B cell (primary cell): ENCODE measurements around the gene RNGTT. TPM values are rescaled to one million over a fixed set of nuclear protein-coding genes. Genes with fewer than 3 reads are reported as not detected.
"Not testable (repeated sequence)": the region's sequence is repeated elsewhere in the genome, so short reads cannot be mapped to it uniquely, and the experiment has no call there.

Experiments
- ATAC-seq: fragments of 200-7000 bp; cut with Tn5 transposase; one replicate; pipeline ENCODE4 v1.10.0; 2021; ENCODE audit warnings: low read depth, mild to moderate bottlenecking, moderate number of reproducible peaks, moderate library complexity
- CTCF ChIA-PET: fragments of 350-600 bp; sonication (Branson Sonifier 250); formaldehyde crosslinking; loops from one replicate; lab custom pipeline; 2021; ENCODE audit warnings: antibody characterized with exemption, inconsistent platforms; lab: Charles Lee
- POLR2A ChIA-PET: fragments of 350-600 bp; sonication (Branson Sonifier 250); formaldehyde crosslinking; loops from one replicate; lab custom pipeline; 2021; ENCODE audit warnings: antibody characterized with exemption; lab: Charles Lee
- DNase-seq: peaks from one replicate; pipeline ENCODE4 v3.0.0; 2013
- H2AFZ ChIP-seq: 2 replicates; pipeline ENCODE4 v1.6.1; 2012; ENCODE audit warnings: mild to moderate bottlenecking, low read depth, low read length; ENCODE audit not compliant: insufficient read depth, poor library complexity, severe bottlenecking
- H3K27ac ChIP-seq, 2 donors: 1 replicate in 1 of 2; 2 replicates in 1 of 2; pipeline ENCODE4 v1.5.1; 2012 to 2013; ENCODE audit warnings: low read length in 2 of 2, mild to moderate bottlenecking in 2 of 2, moderate library complexity in 1 of 2
- H3K27me3 ChIP-seq, 4 experiments: fragments of 200-600 bp in 1 of 4; sonication (generic) in 1 of 4; replicated peaks in 1 of 4; 1 replicate in 2 of 4; 2 replicates in 2 of 4; pipeline versions ENCODE4 v1.6.1 to v1.7.0; 2013 to 2016; ENCODE audit warnings: low read length in 3 of 4, mild to moderate bottlenecking in 2 of 4, mixed read lengths in 1 of 4, moderate library complexity in 1 of 4; ENCODE audit not compliant: insufficient read depth in 4 of 4, control insufficient read depth in 3 of 4; ENCODE audit errors: control extremely low read depth in 1 of 4
- H3K36me3 ChIP-seq, 2 experiments: replicated peaks in 1 of 2; 1 replicate in 1 of 2; 2 replicates in 1 of 2; pipeline versions ENCODE4 v1.6.1 to v1.7.1; 2013; ENCODE audit warnings: low read length in 1 of 2; ENCODE audit not compliant: insufficient read depth in 2 of 2, control insufficient read depth in 1 of 2; ENCODE audit errors: control extremely low read depth in 1 of 2, extremely low read depth in 1 of 2
- H3K4me1 ChIP-seq, 2 donors: fragments of 200-600 bp in 1 of 2; sonication (generic) in 1 of 2; 1 replicate in 1 of 2; 2 replicates in 1 of 2; pipeline versions ENCODE4 v1.5.1 to v1.6.1; 2013 to 2017; ENCODE audit warnings: low read length in 2 of 2; ENCODE audit not compliant: control insufficient read depth in 2 of 2, insufficient read depth in 2 of 2
- H3K4me2 ChIP-seq: replicated peaks from 2 replicates; pipeline ENCODE3; 2012; ENCODE audit warnings: mild to moderate bottlenecking, low read depth, low read length; ENCODE audit not compliant: poor library complexity, severe bottlenecking
- H3K4me3 ChIP-seq, 5 experiments: fragments of 200-600 bp in 1 of 5; sonication (generic) in 1 of 5; 1 replicate in 3 of 5; 2 replicates in 2 of 5; pipeline versions ENCODE4 v1.5.1 to v1.7.0; 2011 to 2016; ENCODE audit warnings: low read length in 4 of 5, mild to moderate bottlenecking in 4 of 5, low read depth in 2 of 5, control low read depth in 1 of 5, moderate library complexity in 1 of 5; ENCODE audit not compliant: insufficient read depth in 1 of 5; ENCODE audit errors: control extremely low read depth in 1 of 5, extremely low read depth in 1 of 5
- H3K79me2 ChIP-seq: fragments of 200-600 bp; sonication (generic); one replicate; pipeline ENCODE4 v1.6.0; 2016; ENCODE audit warnings: low read length; ENCODE audit not compliant: control insufficient read depth, insufficient read depth
- H3K9ac ChIP-seq: fragments of 200-600 bp; sonication (generic); 2 replicates; pipeline ENCODE4 v1.6.1; 2017; ENCODE audit warnings: mild to moderate bottlenecking, low read length, moderate library complexity
- H3K9me3 ChIP-seq, 3 donors: one replicate each; pipeline versions ENCODE4 v1.6.1 to v1.7.1; 2013; ENCODE audit warnings: low read length in 2 of 3; ENCODE audit not compliant: control insufficient read depth in 2 of 3, insufficient read depth in 1 of 3; ENCODE audit errors: control extremely low read depth in 1 of 3
- H4K20me1 ChIP-seq: 2 replicates; pipeline ENCODE4 v1.6.0; 2012; ENCODE audit warnings: mild to moderate bottlenecking, low read length; ENCODE audit not compliant: insufficient read depth, control insufficient read depth, poor library complexity, severe bottlenecking
- H3K27ac Mint-ChIP-seq: one replicate; pipeline ENCODE4 v1.8.0; 2021; ENCODE audit warnings: mixed read lengths
- H3K27me3 Mint-ChIP-seq: one replicate; pipeline ENCODE4 v1.8.0; 2021; ENCODE audit warnings: mixed read lengths
- H3K4me1 Mint-ChIP-seq: one replicate; pipeline ENCODE4 v1.8.0; 2021; ENCODE audit warnings: mixed read lengths
- H3K4me3 Mint-ChIP-seq: one replicate; pipeline ENCODE4 v1.8.0; 2021; ENCODE audit warnings: mixed read lengths
- H3K9me3 Mint-ChIP-seq: one replicate; pipeline ENCODE4 v1.8.0; 2022; ENCODE audit warnings: mixed read lengths; ENCODE audit not compliant: insufficient read depth
- CTCF ChIP-seq: fragments of 200-600 bp; IDR thresholded peaks from one replicate; pipeline ENCODE4 v1.8.0; 2022; ENCODE audit warnings: antibody characterized with exemption, mild to moderate bottlenecking
- EZH2 ChIP-seq: IDR thresholded peaks from 2 replicates; pipeline ENCODE4 v1.6.1; 2012; ENCODE audit warnings: borderline replicate concordance, low read depth, mild to moderate bottlenecking, moderate library complexity, low read length; ENCODE audit not compliant: insufficient read depth, poor library complexity, severe bottlenecking
- WGBS: methylation state at CpG from one replicate; pipeline ENCODE4 v1.1.5; 2013; ENCODE audit warnings: missing lambda C conversion rate; ENCODE audit not compliant: insufficient coverage; 5-methylcytosine and 5-hydroxymethylcytosine counted together
- intact Hi-C: fragments of 100-400 bp; cut with micrococcal nuclease; formaldehyde crosslinking; loops from one replicate; pipeline ENCODE4 v1.10.0; 2022
- polyA plus RNA-seq: library from polyadenylated mRNA; depleted of rRNA; stranded (reverse); fragments of >200 nt; gene quantifications from 2 replicates; pipeline ENCODE4 v1.2.3, GENCODE V29; 2012
- total RNA-seq, 2 donors: library from RNA; stranded (reverse); fragments of 120-200 nt in 1 of 2; gene quantifications; 1 replicate in 1 of 2; 2 replicates in 1 of 2; pipeline versions ENCODE4 v1.2.3 to v1.2.4, GENCODE V29; 2013 to 2022

RNGTT gene
- total and polyA plus RNA-seq, 2 donors (not counting 1 experiment from before 2014, with no cell fraction given), result 10.8 to 29.1 TPM

- not testable (repeated sequence) for H3K4me2 ChIP-seq, H2AFZ ChIP-seq, H3K4me1 Mint-ChIP-seq, H3K27ac Mint-ChIP-seq, H3K27me3 Mint-ChIP-seq, ATAC-seq, H3K4me3 ChIP-seq, H3K9me3 ChIP-seq, H3K4me3 Mint-ChIP-seq, H3K79me2 ChIP-seq, H4K20me1 ChIP-seq, H3K9me3 Mint-ChIP-seq, H3K4me1 ChIP-seq, H3K36me3 ChIP-seq, H3K27me3 ChIP-seq, DNase-seq, H3K27ac ChIP-seq, H3K9ac ChIP-seq
- POLR2A ChIA-PET, result interaction anchor here (0.7 kb wide), 1 partner anchor 519 kb away, joined by 3 read pairs; no protein-coding TSS in a partner anchor
- WGBS, result 100% methylated on average over 1 of the region's 2 CpGs
- CTCF ChIA-PET, result interaction anchor here (0.6 to 1.0 kb wide), 2 partner anchors 12 to 39 kb away, joined by 3 to 5 read pairs; no protein-coding TSS in a partner anchor
- intact Hi-C loops, result loop anchor here (10.0 kb wide), 1 partner anchor 143 kb away; no protein-coding TSS in a partner anchor
Observed at GRCh38 chr6:88768114-88768513, 195.3 kb downstream of the RNGTT start.

- DNase-seq (no peak), ATAC-seq (no peak)
- H3K9ac ChIP-seq, result no peak overlapping the region
- no peak overlapping the region for H2AFZ ChIP-seq
- no peak overlapping the region for H3K4me2 ChIP-seq
- H3K27me3 Mint-ChIP-seq, result no peaks in the 10 kb centered on the region
- H3K4me1 Mint-ChIP-seq, result peaks cover 33% of the 10 kb centered on the region
- H4K20me1 ChIP-seq, result no peaks in the 10 kb centered on the region
- H3K27ac ChIP-seq, result no peak overlapping the region
- no peaks in the 10 kb centered on the region for H3K27me3 ChIP-seq
- H3K27ac Mint-ChIP-seq, result no peak overlapping the region
- no peaks in the 10 kb centered on the region for H3K79me2 ChIP-seq
- ChIA-PET CTCF (no interaction called here), POLR2A (no interaction called here)
- peaks cover 16 to 18% of the 10 kb centered on the region in 2 donors for H3K4me1 ChIP-seq
- no peak overlapping the region for H3K4me3 ChIP-seq
- H3K9me3 ChIP-seq, result peaks cover 0 to 3% (median 0%) of the 10 kb centered on the region in 3 donors
- peaks cover 3% of the 10 kb centered on the region for H3K9me3 Mint-ChIP-seq
- H3K36me3 ChIP-seq, result peaks cover 0 to 2% of the 10 kb centered on the region in 2 experiments
- intact Hi-C loops, result loop anchor here (5.0 to 10.0 kb wide), 2 partner anchors 139 to 837 kb away; no protein-coding TSS in a partner anchor
- H3K4me3 Mint-ChIP-seq, result no peak overlapping the region
- 100% methylated on average over 2 of the region's 3 CpGs for WGBS
- TF ChIP-seq EZH2 (no peak), CTCF (no peak)
Observed at GRCh38 chr6:88764081-88764480, 199.3 kb downstream of the RNGTT start.
